Neural crest cell (in vitro differentiated cells): ENCODE results near the gene PLCH2. TPM values are rescaled to one million over a fixed set of nuclear protein-coding genes. Genes with fewer than 3 reads are reported as not detected.

Experiments used
- DNase-seq: peaks from one replicate; pipeline ENCODE4 v3.0.0; 2021; ENCODE audit warnings: low read depth, mixed read lengths, low spot score
- H3K27ac Mint-ChIP-seq: one replicate; pipeline ENCODE4 v1.8.0; 2021; ENCODE audit warnings: mild to moderate bottlenecking, mixed read lengths; ENCODE audit not compliant: unreplicated experiment
- H3K27me3 Mint-ChIP-seq: 2 replicates; pipeline ENCODE4 v1.8.0; 2021; ENCODE audit warnings: low read depth, mild to moderate bottlenecking, mixed read lengths
- H3K36me3 Mint-ChIP-seq: 2 replicates; pipeline ENCODE4 v1.8.0; 2021; ENCODE audit warnings: low read depth, mild to moderate bottlenecking, mixed read lengths
- H3K4me1 Mint-ChIP-seq: 2 replicates; pipeline ENCODE4 v1.8.0; 2021; ENCODE audit warnings: mixed read lengths
- H3K4me3 Mint-ChIP-seq: one replicate; pipeline ENCODE4 v1.8.0; 2021; ENCODE audit warnings: mild to moderate bottlenecking, mixed read lengths
- H3K9me3 Mint-ChIP-seq: 2 replicates; pipeline ENCODE4 v1.8.0; 2021; ENCODE audit warnings: mixed read lengths
- CTCF ChIP-seq: fragments of 200-600 bp; sonication (generic); conservative IDR thresholded peaks from 2 replicates; pipeline ENCODE4 v1.5.0; 2021; ENCODE audit warnings: antibody characterized with exemption, mild to moderate bottlenecking
- total RNA-seq: library from RNA; stranded (reverse); gene quantifications from 2 replicates; pipeline ENCODE4 v1.2.1, GENCODE V29; 2021

The PLCH2 gene
- total RNA-seq, 1 donor from 2014 or later: 0.37 TPM

DNA sequence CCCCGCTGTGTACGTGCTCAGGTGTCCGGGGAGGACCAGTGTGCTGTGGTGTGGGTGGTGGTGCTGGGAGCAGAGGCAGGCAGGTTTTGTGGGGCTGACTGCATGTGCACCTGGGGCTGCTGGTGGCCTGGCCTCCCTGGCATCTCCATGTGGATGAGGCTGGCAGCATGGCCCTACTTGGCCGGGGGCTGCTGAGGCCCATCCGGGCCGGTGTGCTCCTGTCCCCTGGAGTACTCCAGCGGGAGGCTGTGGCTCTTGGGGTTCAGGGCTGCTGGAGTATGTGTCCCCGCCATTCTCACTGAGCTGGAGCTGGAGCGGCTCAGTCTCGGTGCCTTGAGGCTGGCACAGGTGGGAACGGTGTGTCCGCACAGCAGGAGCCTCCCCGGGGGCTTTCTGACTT lies 42.9 kb upstream of the PLCH2 start:
- H3K4me3 Mint-ChIP-seq: no peak overlapping the region
- no peak for TF ChIP-seq CTCF
- H3K27ac Mint-ChIP-seq: no peak overlapping the region
- no peaks in the 10 kb centered on the region for H3K36me3 Mint-ChIP-seq
- H3K4me1 Mint-ChIP-seq: no peaks in the 10 kb centered on the region
- H3K9me3 Mint-ChIP-seq: no peaks in the 10 kb centered on the region
- DNase-seq: no peak
- H3K27me3 Mint-ChIP-seq: no peaks in the 10 kb centered on the region

- no peaks in the 10 kb centered on the region for H3K36me3 Mint-ChIP-seq
- no peaks in the 10 kb centered on the region for H3K9me3 Mint-ChIP-seq
- no peak for TF ChIP-seq CTCF
- H3K4me3 Mint-ChIP-seq: no peak overlapping the region
- no peak for DNase-seq
- no peaks in the 10 kb centered on the region for H3K27me3 Mint-ChIP-seq
- H3K27ac Mint-ChIP-seq: no peak overlapping the region
- H3K4me1 Mint-ChIP-seq: no peaks in the 10 kb centered on the region
Observed at GRCh38 chr1:2433936-2434655, 42.0 kb upstream of the PLCH2 start.

GRCh38 chr1:2435091-2435490 lies 41.0 kb upstream of the PLCH2 start:
- TF ChIP-seq CTCF: no peak
- Mint-ChIP-seq H3K4me3 (no peak overlapping the region), H3K4me1 (no peaks in the 10 kb centered on the region), H3K9me3 (no peaks in the 10 kb centered on the region), H3K27ac (peak overlapping the region; percentile 50), H3K27me3 (no peaks in the 10 kb centered on the region), H3K36me3 (no peaks in the 10 kb centered on the region)
- DNase-seq: no peak

GRCh38 chr1:2435746-2436355 lies 40.2 kb upstream of the PLCH2 start:
- no peak overlapping the region for H3K4me3 Mint-ChIP-seq
- H3K36me3 Mint-ChIP-seq: no peaks in the 10 kb centered on the region
- H3K4me1 Mint-ChIP-seq: no peaks in the 10 kb centered on the region
- DNase-seq: no peak
- no peaks in the 10 kb centered on the region for H3K9me3 Mint-ChIP-seq
- no peak overlapping the region for H3K27ac Mint-ChIP-seq
- no peaks in the 10 kb centered on the region for H3K27me3 Mint-ChIP-seq
- no peak for TF ChIP-seq CTCF

DNA sequence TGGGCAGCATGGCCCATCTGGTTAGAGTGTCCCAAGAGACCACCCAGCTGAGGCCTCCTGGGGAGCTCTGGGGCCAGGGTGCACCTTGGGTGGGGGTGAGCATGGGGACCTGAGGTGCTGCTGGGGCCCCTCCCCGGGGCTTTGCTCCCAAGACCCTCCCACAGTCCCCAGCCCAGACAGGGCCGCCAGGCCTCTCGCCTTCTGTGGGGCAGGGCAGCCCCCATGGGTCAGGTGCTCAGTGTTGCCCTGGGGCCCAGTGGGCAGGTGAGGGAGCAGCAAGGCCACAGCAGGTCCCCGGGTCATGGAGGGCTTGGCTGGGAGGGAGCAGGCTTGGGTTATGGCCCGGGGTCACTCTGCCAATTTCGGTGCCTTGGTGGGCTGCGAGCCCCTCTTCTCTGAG lies 39.2 kb upstream of the PLCH2 start:
- Mint-ChIP-seq H3K9me3 (no peaks in the 10 kb centered on the region), H3K27me3 (peaks cover 2% of the 10 kb centered on the region), H3K4me1 (no peaks in the 10 kb centered on the region), H3K4me3 (no peak overlapping the region), H3K36me3 (no peaks in the 10 kb centered on the region), H3K27ac (no peak overlapping the region)
- DNase-seq: no peak
- no peak for TF ChIP-seq CTCF
